GM10266 (cell line): ENCODE data around the gene ANKEF1.

ENCODE experiments used
- DNase-seq: peaks from one replicate; pipeline ENCODE4 v3.0.0; 2012; ENCODE audit errors: extremely low spot score
- TF ChIP-seq, protein P1 (sequence below): IDR thresholded peaks from 2 replicates; pipeline ENCODE4 v1.5.1; 2012; ENCODE audit warnings: mild to moderate bottlenecking, low read depth; ENCODE audit not compliant: control insufficient read depth, insufficient read depth; ENCODE audit errors: missing control alignments

Gene ANKEF1

DNA sequence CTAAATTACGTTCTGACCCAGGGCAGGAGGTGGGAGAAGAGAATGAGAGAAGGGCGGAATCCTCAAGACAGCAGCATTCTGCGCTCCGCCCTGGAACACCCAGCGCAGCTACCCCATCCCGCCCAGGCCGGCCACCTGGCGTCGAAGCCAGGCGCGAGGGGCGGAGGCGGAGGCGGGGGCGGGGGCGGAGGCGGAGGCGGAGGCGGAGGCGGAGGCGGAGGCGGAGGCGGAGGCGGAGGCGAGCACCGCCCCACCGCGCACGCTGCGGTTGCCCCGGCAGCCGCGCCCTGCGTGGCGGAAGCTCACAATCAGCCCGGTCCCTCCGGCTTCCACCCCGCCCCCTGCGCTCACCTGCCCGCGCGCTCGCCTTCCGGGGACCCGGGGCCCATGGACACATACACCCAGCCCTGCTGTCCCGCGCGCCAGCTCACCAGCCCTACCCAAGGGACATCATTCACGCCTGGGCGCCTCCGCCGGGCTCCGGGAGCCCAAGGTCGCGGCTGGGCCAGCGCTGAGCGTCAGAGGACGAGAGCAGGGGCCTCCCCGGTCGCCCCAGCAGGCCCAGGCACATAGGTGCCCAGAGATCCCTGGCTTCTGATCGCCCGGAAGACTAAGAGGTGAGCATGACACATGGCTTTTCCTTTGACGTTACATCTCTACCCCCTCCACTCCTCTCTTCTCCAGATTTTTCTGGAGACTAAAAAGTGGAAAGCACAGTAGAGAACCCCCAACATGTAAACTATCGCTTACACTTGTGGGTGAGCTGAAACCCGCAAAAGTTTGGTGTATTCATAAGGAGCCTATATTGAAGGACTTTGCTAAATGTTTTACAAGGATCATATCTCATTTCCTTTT, at the start of gene ANKEF1:
Gene ANKEF1, plus strand, starts transcription at position 271 of the 855 bp plus-strand sequence. CDS start 3,315 bp downstream, outside the sequence.
- peak; percentile 78 for DNase-seq
- TF ChIP-seq, protein P1, sequence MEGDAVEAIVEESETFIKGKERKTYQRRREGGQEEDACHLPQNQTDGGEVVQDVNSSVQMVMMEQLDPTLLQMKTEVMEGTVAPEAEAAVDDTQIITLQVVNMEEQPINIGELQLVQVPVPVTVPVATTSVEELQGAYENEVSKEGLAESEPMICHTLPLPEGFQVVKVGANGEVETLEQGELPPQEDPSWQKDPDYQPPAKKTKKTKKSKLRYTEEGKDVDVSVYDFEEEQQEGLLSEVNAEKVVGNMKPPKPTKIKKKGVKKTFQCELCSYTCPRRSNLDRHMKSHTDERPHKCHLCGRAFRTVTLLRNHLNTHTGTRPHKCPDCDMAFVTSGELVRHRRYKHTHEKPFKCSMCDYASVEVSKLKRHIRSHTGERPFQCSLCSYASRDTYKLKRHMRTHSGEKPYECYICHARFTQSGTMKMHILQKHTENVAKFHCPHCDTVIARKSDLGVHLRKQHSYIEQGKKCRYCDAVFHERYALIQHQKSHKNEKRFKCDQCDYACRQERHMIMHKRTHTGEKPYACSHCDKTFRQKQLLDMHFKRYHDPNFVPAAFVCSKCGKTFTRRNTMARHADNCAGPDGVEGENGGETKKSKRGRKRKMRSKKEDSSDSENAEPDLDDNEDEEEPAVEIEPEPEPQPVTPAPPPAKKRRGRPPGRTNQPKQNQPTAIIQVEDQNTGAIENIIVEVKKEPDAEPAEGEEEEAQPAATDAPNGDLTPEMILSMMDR: no peak

DNA sequence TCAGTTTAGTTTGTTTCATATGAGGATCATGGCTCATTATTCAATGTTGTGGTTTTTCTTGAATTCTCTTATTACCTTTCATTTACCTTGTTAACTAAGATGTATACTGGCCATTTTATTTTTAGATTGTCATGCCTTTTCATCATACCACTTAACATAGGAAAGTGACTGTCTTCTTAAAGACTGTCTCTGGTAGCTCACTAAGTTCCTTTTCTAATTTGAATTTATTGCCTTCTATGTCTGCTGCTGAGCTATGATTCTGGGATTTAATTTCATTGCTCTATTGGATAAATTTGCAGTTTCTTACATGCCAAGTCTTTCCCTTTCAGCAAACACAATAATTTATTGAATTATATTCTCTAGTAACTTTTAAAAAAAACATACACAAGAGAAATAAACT, 49.5 kb upstream of the ANKEF1 start:
- TF ChIP-seq, protein P1: no peak
- no peak for DNase-seq

DNA sequence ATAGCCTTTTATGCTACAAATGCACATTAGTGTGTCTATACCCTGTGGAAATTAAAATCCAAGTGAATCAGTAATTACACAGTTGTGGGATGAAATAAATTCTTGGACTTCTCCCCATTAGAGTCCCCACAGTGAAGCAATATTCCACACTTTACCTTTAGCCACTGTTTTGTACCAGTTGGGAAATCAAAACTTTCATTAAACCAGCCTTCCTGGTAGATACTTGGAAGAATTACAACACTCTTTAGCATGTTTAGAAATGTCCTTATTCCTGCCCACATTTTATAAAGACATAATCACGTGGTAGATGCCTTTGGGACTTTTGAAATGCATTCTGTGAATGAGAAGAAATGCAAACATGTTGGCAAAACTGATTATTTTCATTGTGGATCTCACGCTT, 49.0 kb upstream of the ANKEF1 start:
- TF ChIP-seq, protein P1: no peak

DNA sequence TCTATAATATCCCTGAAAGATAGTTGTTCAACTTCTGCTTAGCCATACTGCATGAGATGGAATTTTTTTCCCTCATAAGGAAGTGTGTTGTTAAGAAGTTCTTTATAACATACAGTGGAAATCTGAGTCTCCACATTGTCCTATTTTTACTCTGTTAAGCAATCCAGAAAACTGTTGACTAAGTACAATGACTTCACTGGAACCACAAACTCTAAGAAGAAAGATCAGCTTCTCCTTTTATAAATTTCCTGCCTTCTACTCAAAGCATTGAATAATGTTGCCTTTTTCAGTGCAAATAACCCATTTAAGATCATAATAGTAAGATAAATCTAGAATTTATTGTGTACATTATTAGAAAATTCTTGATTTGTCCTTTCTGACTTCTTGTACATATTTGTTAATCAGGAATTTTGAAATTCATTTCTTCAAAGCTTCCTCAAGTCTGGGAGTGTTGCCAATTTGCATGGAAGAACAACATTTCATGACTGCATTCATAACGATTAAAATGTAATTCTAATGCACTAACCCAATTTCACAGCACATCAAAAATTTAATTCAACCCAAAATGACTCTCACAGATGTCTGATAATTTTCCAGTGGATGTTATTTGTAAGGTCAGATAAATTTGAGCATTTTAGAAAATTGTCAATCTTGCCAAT, 45.6 kb upstream of the ANKEF1 start:
- DNase-seq: no peak
- TF ChIP-seq, protein P1: no peak

More for the DNA sequence above, 49.0 kb upstream of the ANKEF1 start:
- DNase-seq: no peak

DNA sequence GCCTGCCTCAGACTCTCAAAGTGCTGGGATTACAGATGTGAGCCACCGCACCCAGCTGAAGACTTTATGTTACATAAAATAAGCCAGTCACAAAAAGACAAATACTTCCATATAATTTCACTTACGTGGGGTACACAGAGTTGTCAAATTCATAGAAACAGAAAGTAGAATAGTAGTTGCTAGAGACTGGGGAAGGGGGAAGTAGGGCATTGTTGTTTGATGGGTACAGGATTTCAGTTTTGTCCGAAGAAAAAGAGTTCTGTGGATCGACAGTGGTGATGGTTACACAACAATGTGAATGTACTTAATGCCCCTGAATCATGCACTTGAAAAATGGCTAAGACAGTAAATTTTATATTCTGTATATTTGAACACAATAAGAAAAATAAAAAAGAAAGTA, 41.6 kb upstream of the ANKEF1 start:
- TF ChIP-seq, protein P1: no peak

DNA sequence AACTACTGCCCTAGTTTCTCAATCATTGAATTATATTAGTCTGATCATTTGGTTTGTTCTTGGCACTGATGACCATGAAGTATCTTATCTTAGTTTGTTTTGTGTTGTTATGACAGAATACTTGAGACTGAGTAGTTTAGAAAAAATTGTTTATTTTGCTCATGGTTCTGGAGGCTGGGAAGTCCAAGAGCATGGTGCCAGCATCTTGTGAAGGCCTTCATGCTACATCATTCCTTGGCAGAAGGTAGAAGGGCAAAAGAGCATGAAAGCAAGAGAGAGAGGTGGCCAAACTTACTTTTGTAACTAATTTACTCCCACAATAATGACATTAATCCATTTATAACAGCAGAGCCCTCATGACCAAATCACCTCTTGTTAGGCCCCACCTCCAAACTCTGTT, 40.1 kb upstream of the ANKEF1 start:
- TF ChIP-seq, protein P1: no peak
- DNase-seq: no peak

More for the DNA sequence above, 41.6 kb upstream of the ANKEF1 start:
- DNase-seq: no peak
